Ovary (tissue), 10 donors: Measurements from ENCODE around the gene AGPAT2. TPM values are rescaled to one million over a fixed set of nuclear protein-coding genes. Genes with fewer than 3 reads are reported as not detected.
A peak's percentile ranks its signal among the peaks of the same experiment; 100 is the strongest.

Experiments used
- DNase-seq, 5 donors: peaks; one replicate each; pipeline ENCODE4 v3.0.0-alpha.2; 2019 to 2020
- H3K27ac ChIP-seq, 2 donors: fragments of 200-600 bp; one replicate each; pipeline versions ENCODE4 v1.5.1 to v1.8.0; 2019 to 2022
- H3K27me3 ChIP-seq: fragments of 200-600 bp; one replicate; pipeline ENCODE4 v1.8.0; 2022
- H3K36me3 ChIP-seq: fragments of 200-600 bp; sonication (generic); one replicate; pipeline ENCODE4 v1.5.1; 2019
- H3K4me1 ChIP-seq: one replicate; pipeline ENCODE4 v1.8.1; 2013; ENCODE audit warnings: mild to moderate bottlenecking, moderate library complexity; ENCODE audit not compliant: insufficient read depth
- H3K4me3 ChIP-seq: fragments of 200-600 bp; sonication (generic); one replicate; pipeline ENCODE4 v1.5.1; 2017
- H3K9me3 ChIP-seq, 2 donors: fragments of 200-600 bp in 1 of 2; sonication (generic) in 1 of 2; one replicate each; pipeline versions ENCODE4 v1.5.1 to v1.8.1; 2013 to 2019; ENCODE audit warnings: mild to moderate bottlenecking in 1 of 2, moderate library complexity in 1 of 2
- EP300 ChIP-seq: sonication (generic); formaldehyde crosslinking; IDR thresholded peaks from one replicate; pipeline ENCODE4 v1.6.1; 2017; ENCODE audit warnings: antibody characterized with exemption
- POLR2A ChIP-seq: fragments of 450-650 bp; IDR thresholded peaks from one replicate; pipeline ENCODE4 v1.6.1; 2017; ENCODE audit warnings: antibody characterized with exemption, mild to moderate bottlenecking, moderate library complexity
- WGBS, 3 donors: extraction: QIAGEN DNeasy Blood & Tissue Kit in 1 of 3; methylation state at CpG; one replicate each; pipeline versions ENCODE4 v1.1.5 to v1.1.7; 2013 to 2017; 5-methylcytosine and 5-hydroxymethylcytosine counted together
- intact Hi-C, 4 donors: fragments of 100-400 bp; cut with DNase I; formaldehyde crosslinking; loops; one replicate each; pipeline versions ENCODE4 v1.11.0 to v1.15.1; 2022 to 2023
- long read RNA-seq, 3 donors: library from polyadenylated mRNA in 2 of 3; unstranded in 2 of 3; transcript quantifications; one replicate each; pipeline ENCODE4 v2.0.0 and lab custom pipeline, GENCODE V29; 2021 to 2026
- polyA plus RNA-seq, 2 donors: library from polyadenylated mRNA; stranded (reverse); fragments of 200-250 nt in 1 of 2; fragments of 350-450 nt in 1 of 2; fragmentation: Illumina TruSeq in 1 of 2; extraction: RNeasy Lipid Tissue Mini Kit (QIAGEN cat#74804) in 1 of 2; gene quantifications; one replicate each; pipeline ENCODE4 v1.2.3, GENCODE V29; 2013 to 2014
- total RNA-seq, 7 donors: library from RNA; depleted of rRNA in 2 of 7; stranded (reverse); fragments of >200 nt in 2 of 7; fragmentation: NEBNext Ultra II Directional in 3 of 7; extraction: Animal tissue kit (Norgen Biotek cat#: 25700) in 3 of 7; gene quantifications; one replicate each; pipeline versions ENCODE4 v1.1.0 to v1.2.4, GENCODE V29; 2016 to 2023
- TF ChIP-seq, protein P1 (sequence below), 3 donors: fragments of 450-650 bp in 2 of 3; fragments of 200-600 bp in 1 of 3; IDR thresholded peaks; one replicate each; pipeline versions ENCODE4 v1.5.1 to v1.8.0; 2016 to 2022; ENCODE audit warnings: antibody characterized with exemption in 3 of 3, mild to moderate bottlenecking in 1 of 3
- donor health status: DM: no; HTN: no; CAD: no; lungs with moderate emphysema.
- donor health status: DM: no; HTN: no; CAD: no.
- donor health status: Bipolar disorder and iron deficiency.
- donor health status: DM: yes; HTN: yes; CAD: no.
- donor health status: DM: no; HTN: no; CAD: no.
- donor health status: DM: yes; HTN: yes; CAD: no.

The AGPAT2 gene
- total RNA-seq = 10 to 100 TPM; 14.4 to 40.9 (median 24.8) TPM
- 10 to 100 TPM in 1 of 2 donors, 1 to 10 TPM in 1; 6.1 to 23.9 TPM for polyA plus RNA-seq
- long read RNA-seq, donor 1, transcript AGPAT2-202 (6 exons, 1,512 nt) = major isoform, 113 of 128 reads
- long read RNA-seq, donor 1, transcript AGPAT2-201 (5 exons, 1,391 nt) = minor isoform, 9 of 128 reads
- long read RNA-seq, donor 1, partial matches to known transcripts = 3 of 128 reads
- long read RNA-seq, donor 1, other reads (novel, unspliced or antisense) = 2 of 128 reads
- long read RNA-seq, donor 2, transcript AGPAT2-202 (6 exons, 1,512 nt) = major isoform, 17 of 21 reads
- long read RNA-seq, donor 2, partial matches to known transcripts = 0 of 21 reads
- long read RNA-seq, donor 2, other reads (novel, unspliced or antisense) = 0 of 21 reads
- long read RNA-seq, donor 3, transcript AGPAT2-202 (6 exons, 1,512 nt) = major isoform, 69 of 89 reads
- long read RNA-seq, donor 3, partial matches to known transcripts = 2 of 89 reads
- long read RNA-seq, donor 3, other reads (novel, unspliced or antisense) = 14 of 89 reads

DNA sequence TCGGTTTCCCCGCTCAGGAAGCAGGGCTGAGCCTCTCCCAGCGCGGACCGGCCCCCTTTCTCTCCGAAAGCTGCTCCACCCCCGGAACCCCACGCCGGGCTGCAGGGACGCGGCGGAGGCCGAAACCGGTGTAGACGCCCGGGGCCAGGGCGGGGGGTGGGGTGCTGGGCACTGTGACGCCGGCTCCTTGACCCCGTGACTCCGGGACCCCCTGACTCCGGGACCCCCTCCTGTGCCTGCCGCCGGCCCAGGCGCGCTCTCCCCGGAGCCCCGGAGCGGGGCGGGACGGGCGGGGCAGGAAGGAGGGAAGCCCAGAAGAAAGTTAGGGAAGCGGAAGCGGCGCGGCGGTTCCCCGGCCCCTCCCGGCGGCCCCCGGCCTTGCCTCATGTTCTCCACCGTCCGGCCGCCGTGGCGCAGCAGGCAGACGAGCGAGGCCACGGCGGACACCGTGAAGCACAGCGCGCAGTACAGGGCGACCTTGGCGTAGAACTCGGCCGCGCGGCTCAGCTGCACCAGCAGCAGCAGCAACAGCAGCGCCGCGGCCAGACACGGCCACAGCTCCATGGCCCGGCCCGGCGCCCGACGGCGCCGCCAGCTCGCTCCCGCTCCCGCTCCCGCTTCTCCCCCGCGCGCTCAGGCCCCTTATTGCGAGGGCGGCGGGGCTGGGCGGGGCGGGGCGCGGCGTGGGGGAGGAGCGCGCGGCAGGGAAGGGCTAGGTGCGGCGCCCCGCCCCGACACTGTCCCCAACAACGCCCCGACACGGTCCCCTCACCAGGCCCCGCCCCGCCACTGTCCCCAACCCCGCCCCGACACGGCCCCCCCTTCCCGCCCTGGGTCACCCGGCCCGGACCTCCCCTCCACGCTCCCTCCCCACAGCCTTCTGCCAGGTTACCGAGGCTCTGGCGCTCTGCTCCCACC lies at the start of gene AGPAT2:
Gene AGPAT2 (minus strand): TSS at position 664 of the 918 bp plus-strand sequence. CDS start 100 bp downstream, at position 564.
- WGBS, 3 donors = 0 to 1% (median 1%) methylated on average over 16 to 105 of the region's 106 CpGs
- no peaks in the 10 kb centered on the region for H3K27me3 ChIP-seq
- TF ChIP-seq EP300 = no peak
- TF ChIP-seq, protein P1, sequence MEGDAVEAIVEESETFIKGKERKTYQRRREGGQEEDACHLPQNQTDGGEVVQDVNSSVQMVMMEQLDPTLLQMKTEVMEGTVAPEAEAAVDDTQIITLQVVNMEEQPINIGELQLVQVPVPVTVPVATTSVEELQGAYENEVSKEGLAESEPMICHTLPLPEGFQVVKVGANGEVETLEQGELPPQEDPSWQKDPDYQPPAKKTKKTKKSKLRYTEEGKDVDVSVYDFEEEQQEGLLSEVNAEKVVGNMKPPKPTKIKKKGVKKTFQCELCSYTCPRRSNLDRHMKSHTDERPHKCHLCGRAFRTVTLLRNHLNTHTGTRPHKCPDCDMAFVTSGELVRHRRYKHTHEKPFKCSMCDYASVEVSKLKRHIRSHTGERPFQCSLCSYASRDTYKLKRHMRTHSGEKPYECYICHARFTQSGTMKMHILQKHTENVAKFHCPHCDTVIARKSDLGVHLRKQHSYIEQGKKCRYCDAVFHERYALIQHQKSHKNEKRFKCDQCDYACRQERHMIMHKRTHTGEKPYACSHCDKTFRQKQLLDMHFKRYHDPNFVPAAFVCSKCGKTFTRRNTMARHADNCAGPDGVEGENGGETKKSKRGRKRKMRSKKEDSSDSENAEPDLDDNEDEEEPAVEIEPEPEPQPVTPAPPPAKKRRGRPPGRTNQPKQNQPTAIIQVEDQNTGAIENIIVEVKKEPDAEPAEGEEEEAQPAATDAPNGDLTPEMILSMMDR (IDR thresholded peaks at IDR 0.05) = no peak
- TF ChIP-seq POLR2A = peak; percentile 21
- no peaks in the 10 kb centered on the region for H3K4me1 ChIP-seq
- H3K36me3 ChIP-seq = no peaks in the 10 kb centered on the region
- intact Hi-C loops = no loop called here
- H3K9me3 ChIP-seq = no peaks in the 10 kb centered on the region
- H3K27ac ChIP-seq = peak within 1 kb of the TSS in 1 of 2 donors; percentile 22
- peak; percentile 64 to 81 (median 69) for DNase-seq
- peak within 1 kb of the TSS; percentile 57 for H3K4me3 ChIP-seq

DNA sequence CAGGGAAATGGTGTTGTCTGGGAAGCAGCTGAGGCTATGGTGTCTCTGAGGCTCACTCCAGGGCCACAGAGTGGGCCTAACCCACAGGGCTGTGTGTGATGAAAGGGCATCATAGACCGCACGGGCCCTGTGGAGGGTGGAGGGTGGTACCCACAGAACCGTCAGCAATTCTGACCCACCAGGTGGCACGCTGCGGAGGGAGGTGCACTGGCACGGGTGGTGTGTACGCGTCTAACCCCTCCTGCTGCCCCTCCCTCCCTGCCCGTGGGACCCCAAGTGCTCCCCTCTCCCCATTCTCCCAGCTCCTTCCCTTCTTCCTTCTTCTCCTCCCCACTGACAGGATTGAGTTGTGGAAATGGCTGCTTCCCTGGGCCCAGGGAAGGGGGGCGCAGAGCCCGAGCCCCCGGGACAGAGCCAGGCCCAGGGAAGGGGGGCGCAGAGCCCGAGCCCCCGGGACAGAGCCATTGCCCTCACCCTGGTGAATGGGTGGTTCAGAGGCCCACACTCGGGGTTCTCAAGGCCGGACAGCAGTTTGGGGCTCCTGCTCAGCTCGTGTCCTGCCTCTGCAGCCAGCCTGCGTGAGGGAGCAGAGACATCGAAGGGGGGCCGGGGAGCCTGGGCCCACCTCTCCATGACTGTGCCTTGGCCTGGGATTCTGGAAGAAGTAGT lies 48.7 kb upstream of the AGPAT2 start:
- Histone ChIP-seq H3K9me3 (no peaks in the 10 kb centered on the region), H3K27me3 (no peaks in the 10 kb centered on the region), H3K36me3 (no peaks in the 10 kb centered on the region), H3K27ac (no peak overlapping the region), H3K4me1 (peaks cover under 1% of the 10 kb centered on the region), H3K4me3 (no peak overlapping the region)
- WGBS, 3 donors = 60 to 67% (median 66%) methylated on average over 18 to 21 of the region's 21 CpGs
- no peak for DNase-seq
- intact Hi-C loops = no loop called here
- TF ChIP-seq, protein P1 (IDR thresholded peaks at IDR 0.05) = no peak
- TF ChIP-seq POLR2A (no peak), EP300 (no peak)

DNA sequence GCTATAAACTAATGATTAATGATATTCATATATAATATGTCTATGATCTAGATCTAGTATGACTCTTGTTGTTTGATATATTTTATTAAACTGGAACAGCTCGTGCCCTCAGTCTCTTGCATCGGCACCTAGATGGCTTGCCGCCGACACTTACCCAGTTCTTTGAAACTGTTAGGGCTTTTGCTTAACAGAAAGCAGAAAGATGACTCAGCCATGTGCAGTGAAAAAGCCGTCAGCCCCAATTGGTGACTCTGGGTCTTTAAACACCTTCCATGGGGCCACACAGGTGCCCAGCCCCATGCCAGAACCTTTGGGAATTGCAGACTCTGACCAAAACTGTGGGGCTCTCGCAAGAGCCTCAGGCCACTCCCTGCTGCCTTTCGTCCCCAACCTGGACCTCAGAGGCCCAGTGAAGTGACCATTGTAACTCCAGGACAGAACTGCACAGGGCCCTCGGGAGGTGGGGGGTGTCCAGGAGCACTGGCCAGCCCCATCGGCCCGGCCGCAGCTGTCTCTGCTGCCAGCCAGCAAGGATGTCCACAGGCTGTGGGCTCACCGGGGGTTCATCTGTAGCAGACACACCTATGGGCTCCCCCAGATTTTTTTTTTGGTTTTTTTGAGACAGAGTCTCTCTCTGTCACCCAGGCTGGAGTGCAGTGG lies 47.7 kb upstream of the AGPAT2 start:
- intact Hi-C loops = no loop called here

More for the DNA sequence above, 47.7 kb upstream of the AGPAT2 start:
- Histone ChIP-seq H3K27ac (no peak overlapping the region), H3K4me3 (no peak overlapping the region), H3K9me3 (no peaks in the 10 kb centered on the region), H3K4me1 (no peaks in the 10 kb centered on the region), H3K27me3 (no peaks in the 10 kb centered on the region), H3K36me3 (no peaks in the 10 kb centered on the region)
- 78 to 80% (median 79%) methylated on average over 12 of the region's 12 CpGs for WGBS, 3 donors
- no peak for DNase-seq
- TF ChIP-seq EP300 (no peak), POLR2A (no peak)
- TF ChIP-seq, protein P1 (IDR thresholded peaks at IDR 0.05) = no peak
